NCI-H146 treated with DMSO at 0.1 percent for 48 hours (cell line): Measurements from ENCODE around the gene TERC.
"Not testable (repeated sequence)": the region's sequence is repeated elsewhere in the genome, so short reads cannot be mapped to it uniquely, and the experiment has no call there.

ENCODE experiments used
- DNase-seq: peaks from one replicate; lab custom pipeline; 2025; ENCODE audit not compliant: unreplicated experiment; lab: John Stamatoyannopoulos, UW

Gene TERC

GRCh38 chr3:169772305-169772896 is 7.5 kb upstream of the TERC start:
- DNase-seq: peak; percentile 95

- peak; percentile 96 for DNase-seq
These were observed 6.8 kb upstream of the TERC start for GRCh38 chr3:169771497-169772304.

GRCh38 chr3:169769287-169770181 is 4.7 kb upstream of the TERC start, which contains the start of gene ACTRT3:
Gene ACTRT3 (minus strand): TSS chr3:169769561. CDS start chr3:169769520, 41 bp downstream.
- DNase-seq: peak; percentile 31

- peak; percentile 35 for DNase-seq
These were observed 463 bp downstream of the TERC start for GRCh38 chr3:169764312-169764881.

- no peak for DNase-seq
These were observed 4.4 kb downstream of the TERC start for GRCh38 chr3:169760479-169760878.

- DNase-seq: no peak
These were observed 5.6 kb downstream of the TERC start for GRCh38 chr3:169759256-169759655.

- DNase-seq: no peak
These were observed 6.4 kb downstream of the TERC start for GRCh38 chr3:169758359-169758994.

GRCh38 chr3:169755488-169755887 is 9.4 kb downstream of the TERC start:
- DNase-seq: no peak

GRCh38 chr3:169754711-169755110 is 10.1 kb downstream of the TERC start:
- no peak for DNase-seq

GRCh38 chr3:169751875-169752274 is 13.0 kb downstream of the TERC start:
- DNase-seq: no peak

- no peak for DNase-seq
These were observed 14.2 kb downstream of the TERC start for GRCh38 chr3:169750665-169751064.

GRCh38 chr3:169748670-169749069 is 16.2 kb downstream of the TERC start:
- no peak for DNase-seq

GRCh38 chr3:169746924-169747323 is 17.9 kb downstream of the TERC start:
- DNase-seq: no peak

- no peak for DNase-seq
These were observed 20.4 kb downstream of the TERC start for GRCh38 chr3:169744366-169745054.

GRCh38 chr3:169739067-169739466 is 25.8 kb downstream of the TERC start:
- no peak for DNase-seq

GRCh38 chr3:169731857-169732256 is 33.0 kb downstream of the TERC start:
- not testable (repeated sequence) for DNase-seq

GRCh38 chr3:169722724-169723123 is 42.1 kb downstream of the TERC start:
- no peak for DNase-seq

- DNase-seq: not testable (repeated sequence)
These were observed 46.4 kb downstream of the TERC start for GRCh38 chr3:169718415-169718814.
